Activated naive CD8-positive, alpha-beta T cell treated with anti-CD3 and anti-CD28 coated beads, Interleukin-2, amount 10 ng/mL, durations not matched to agents 7 days and 5 days (primary cell): ENCODE data around the gene MERTK. TPM values are rescaled to one million over a fixed set of nuclear protein-coding genes. Genes with fewer than 3 reads are reported as not detected.
"Not testable (repeated sequence)": the region's sequence is repeated elsewhere in the genome, so short reads cannot be mapped to it uniquely, and the experiment has no call there.

Experiments
- ATAC-seq: fragments of 150-1000 bp; cut with Tn5 transposase; one replicate; pipeline ENCODE4 v1.10.0; 2021; ENCODE audit warnings: low read depth, moderate library complexity
- POLR2A ChIA-PET: fragments of 350-600 bp; sonication (Branson Sonifier 250); formaldehyde crosslinking; loops from one replicate; lab custom pipeline; 2021; ENCODE audit warnings: antibody characterized with exemption; lab: Charles Lee
- DNase-seq: peaks from one replicate; pipeline ENCODE4 v3.0.0; 2021
- H3K27ac Mint-ChIP-seq: one replicate; pipeline ENCODE4 v1.8.0; 2022; ENCODE audit warnings: mild to moderate bottlenecking, mixed read lengths
- H3K27me3 Mint-ChIP-seq: one replicate; pipeline ENCODE4 v1.8.0; 2022; ENCODE audit warnings: mild to moderate bottlenecking, moderate library complexity, mixed read lengths
- H3K36me3 Mint-ChIP-seq: one replicate; pipeline ENCODE4 v1.8.0; 2021; ENCODE audit warnings: mild to moderate bottlenecking, mixed read lengths
- H3K4me1 Mint-ChIP-seq: one replicate; pipeline ENCODE4 v1.8.0; 2021; ENCODE audit warnings: mixed read lengths
- H3K4me3 Mint-ChIP-seq: one replicate; pipeline ENCODE4 v1.8.0; 2022; ENCODE audit warnings: mild to moderate bottlenecking, moderate library complexity, mixed read lengths
- H3K9me3 Mint-ChIP-seq: one replicate; pipeline ENCODE4 v1.8.0; 2021; ENCODE audit warnings: mixed read lengths
- total RNA-seq, 2 experiments: library from RNA; stranded (reverse); gene quantifications; one replicate each; pipeline ENCODE4 v1.2.3, GENCODE V29; 2021

Gene MERTK
- total RNA-seq, 2 experiments from 2014 or later = 0.74 to 0.89 TPM

DNA sequence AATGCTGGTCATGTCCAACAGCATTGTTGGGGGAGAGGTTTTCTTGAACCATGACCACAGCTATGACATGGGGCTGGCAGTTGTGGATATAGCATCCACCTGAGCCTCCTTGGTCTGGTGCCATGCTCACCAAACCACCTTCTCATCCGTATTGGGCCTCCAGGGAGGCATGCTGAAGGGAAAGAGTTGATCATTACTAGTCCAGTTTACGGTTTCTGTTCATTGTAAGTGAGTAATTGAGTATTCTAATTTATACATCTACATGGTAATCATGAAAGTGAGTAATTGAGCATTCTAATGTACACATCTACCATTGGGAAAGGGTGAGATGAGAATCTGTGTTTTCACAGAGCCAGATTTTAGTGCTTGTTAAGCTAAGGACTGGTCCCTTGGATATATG lies 163.4 kb downstream of the MERTK start:
- DNase-seq (no peak), ATAC-seq (no peak)
- Mint-ChIP-seq H3K27ac (no peak overlapping the region), H3K4me1 (peaks cover 35% of the 10 kb centered on the region), H3K36me3 (peaks cover 60% of the 10 kb centered on the region), H3K9me3 (no peaks in the 10 kb centered on the region), H3K4me3 (no peak overlapping the region), H3K27me3 (no peaks in the 10 kb centered on the region)
- POLR2A ChIA-PET = no interaction called here

DNA sequence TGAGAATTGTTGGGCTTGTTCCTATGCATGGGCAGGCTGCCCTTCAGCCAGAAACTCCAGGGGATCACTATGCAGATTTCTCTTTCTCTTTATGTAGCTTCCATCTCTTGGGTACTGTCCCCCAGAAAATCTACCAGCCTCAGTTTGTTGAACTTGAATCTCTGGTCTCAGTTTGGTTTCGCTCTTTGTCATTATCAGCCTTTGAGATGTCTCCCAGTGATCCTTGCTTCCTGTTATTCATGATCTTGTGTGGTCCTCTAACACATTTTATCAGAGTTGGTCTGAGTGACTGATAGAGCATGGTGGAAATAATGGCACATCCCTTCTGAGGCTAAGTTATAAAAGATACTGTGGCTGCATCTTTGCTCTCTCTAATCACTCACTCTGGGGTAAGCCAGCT lies 164.5 kb downstream of the MERTK start:
- H3K27me3 Mint-ChIP-seq = no peaks in the 10 kb centered on the region
- H3K4me1 Mint-ChIP-seq = peaks cover 32% of the 10 kb centered on the region
- POLR2A ChIA-PET = no interaction called here
- DNase-seq (no peak), ATAC-seq (no peak)
- H3K4me3 Mint-ChIP-seq = no peak overlapping the region
- H3K9me3 Mint-ChIP-seq = no peaks in the 10 kb centered on the region
- peaks cover 70% of the 10 kb centered on the region for H3K36me3 Mint-ChIP-seq
- no peak overlapping the region for H3K27ac Mint-ChIP-seq

DNA sequence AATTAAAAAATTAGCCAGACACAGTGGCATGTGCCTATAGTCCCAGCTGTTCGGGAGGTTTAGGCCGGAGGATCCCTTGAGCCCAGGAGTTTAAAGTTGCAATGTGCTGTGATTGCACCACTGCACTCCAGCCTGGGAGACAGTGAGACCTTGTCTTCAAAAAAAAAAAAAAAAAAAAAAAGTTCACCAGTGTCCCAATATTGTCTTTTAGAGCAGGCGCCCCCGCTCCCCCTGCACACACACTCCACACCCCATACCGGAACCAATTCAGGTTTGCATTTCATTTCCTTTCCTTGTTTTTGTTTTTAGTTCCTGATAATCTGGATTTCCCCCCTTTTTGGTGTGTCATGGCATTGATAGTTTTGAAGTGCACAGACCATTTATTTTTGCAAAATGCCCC lies 167.1 kb downstream of the MERTK start:
- H3K36me3 Mint-ChIP-seq = peaks cover 75% of the 10 kb centered on the region
- H3K4me1 Mint-ChIP-seq = peaks cover 25% of the 10 kb centered on the region
- ATAC-seq (no peak), DNase-seq (no peak)
- H3K9me3 Mint-ChIP-seq = peaks cover 3% of the 10 kb centered on the region
- no peaks in the 10 kb centered on the region for H3K27me3 Mint-ChIP-seq
- H3K4me3 Mint-ChIP-seq = no peak overlapping the region
- no peak overlapping the region for H3K27ac Mint-ChIP-seq
- POLR2A ChIA-PET = no interaction called here

DNA sequence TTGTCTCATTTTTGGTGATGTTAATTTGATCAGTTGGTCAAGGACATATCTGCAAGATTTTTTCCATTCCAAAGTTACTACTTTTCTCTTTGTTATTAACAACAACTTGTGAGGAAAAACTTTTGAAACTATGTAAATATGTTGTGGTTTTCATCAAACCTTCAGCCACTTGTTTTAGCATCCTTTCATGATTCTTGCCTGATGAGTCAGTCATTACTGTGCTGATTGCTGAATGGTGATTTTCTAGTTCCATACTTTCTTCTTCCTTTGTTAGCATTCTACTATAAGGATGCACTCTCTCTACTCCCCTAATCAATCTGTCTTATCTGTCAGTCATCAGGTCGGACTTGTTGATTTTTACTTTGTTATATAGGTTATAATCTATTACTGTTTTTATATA lies 167.6 kb downstream of the MERTK start:
- POLR2A ChIA-PET = no interaction called here
- H3K4me1 Mint-ChIP-seq = peaks cover 25% of the 10 kb centered on the region
- ATAC-seq = no peak

DNA sequence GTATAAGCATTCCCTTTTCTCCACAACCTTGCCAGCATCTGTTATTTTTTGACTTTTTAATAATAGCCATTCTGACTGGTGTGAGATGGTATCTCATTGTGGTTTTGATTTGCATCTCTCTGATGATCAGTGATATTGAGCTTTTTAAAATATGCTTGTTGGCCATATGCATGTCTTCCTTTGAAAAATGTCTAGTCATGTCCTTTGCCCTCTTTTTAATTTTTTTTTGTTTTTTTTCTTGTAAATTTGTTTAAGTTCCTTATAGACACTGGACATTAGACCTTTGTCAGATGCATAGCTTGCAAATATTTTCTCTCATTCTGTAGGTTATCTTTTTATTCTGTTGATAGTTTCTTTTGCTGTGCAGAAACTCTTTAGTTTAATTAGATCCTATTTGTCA lies 171.4 kb downstream of the MERTK start:
- Mint-ChIP-seq H3K9me3 (peaks cover 18% of the 10 kb centered on the region), H3K36me3 (peaks cover 82% of the 10 kb centered on the region), H3K4me1 (peaks cover 16% of the 10 kb centered on the region)
- POLR2A ChIA-PET, DNase-seq, H3K4me3 Mint-ChIP-seq, H3K27me3 Mint-ChIP-seq, ATAC-seq, H3K27ac Mint-ChIP-seq: not testable (repeated sequence)

More for the DNA sequence above, 167.6 kb downstream of the MERTK start:
- Mint-ChIP-seq H3K9me3 (peaks cover 3% of the 10 kb centered on the region), H3K36me3 (peaks cover 78% of the 10 kb centered on the region), H3K4me3 (no peak overlapping the region), H3K27me3 (no peaks in the 10 kb centered on the region), H3K27ac (no peak overlapping the region)
- DNase-seq = no peak

DNA sequence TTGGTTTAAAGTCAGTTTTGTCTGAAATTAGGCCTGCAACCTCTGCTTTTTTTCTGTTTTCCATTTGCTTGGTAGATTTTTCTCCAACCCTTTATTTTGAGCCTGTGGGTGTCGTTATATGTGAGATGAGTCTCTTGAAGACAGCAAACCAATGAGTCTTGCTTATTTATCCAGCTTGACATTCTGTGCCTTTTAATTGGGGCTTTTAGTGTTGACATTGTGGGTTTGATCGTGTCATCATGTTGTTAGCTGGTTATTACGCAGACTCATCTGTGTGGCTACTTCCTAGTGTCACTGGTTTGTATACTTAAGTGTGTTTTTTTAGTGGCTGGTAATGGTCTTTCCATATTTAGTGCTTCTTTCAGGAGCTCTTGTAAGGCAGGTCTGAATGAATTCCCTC lies 175.5 kb downstream of the MERTK start:
- ATAC-seq = no peak
- H3K4me3 Mint-ChIP-seq = no peak overlapping the region
- POLR2A ChIA-PET = no interaction called here

DNA sequence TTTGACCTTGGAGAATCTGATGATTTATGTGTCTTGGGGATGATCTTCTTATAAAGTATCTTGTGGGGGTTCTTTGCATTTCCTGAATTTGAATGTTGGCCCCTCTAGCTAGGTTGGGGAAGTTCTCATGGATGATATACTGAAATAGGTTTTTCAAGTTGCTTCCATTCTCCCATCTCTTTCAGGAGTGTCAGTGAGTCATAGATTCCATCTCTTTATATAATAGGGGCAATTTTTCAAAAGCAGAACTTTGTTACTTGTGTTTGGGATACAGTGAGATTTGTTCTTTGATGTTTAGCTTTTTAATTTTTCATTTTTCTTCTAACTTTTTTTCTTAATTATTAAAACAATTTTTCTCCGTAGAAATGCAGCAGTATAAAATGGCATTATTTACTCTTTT lies 176.1 kb downstream of the MERTK start:
- Mint-ChIP-seq H3K4me3 (no peak overlapping the region), H3K4me1 (peaks cover 13% of the 10 kb centered on the region), H3K27me3 (no peaks in the 10 kb centered on the region), H3K9me3 (peaks cover 15% of the 10 kb centered on the region), H3K36me3 (peaks cover 71% of the 10 kb centered on the region), H3K27ac (no peak overlapping the region)
- DNase-seq (no peak), ATAC-seq (no peak)
- POLR2A ChIA-PET = no interaction called here

More for the DNA sequence above, 175.5 kb downstream of the MERTK start:
- peaks cover 16% of the 10 kb centered on the region for H3K4me1 Mint-ChIP-seq
- peaks cover 72% of the 10 kb centered on the region for H3K36me3 Mint-ChIP-seq
- peaks cover 18% of the 10 kb centered on the region for H3K9me3 Mint-ChIP-seq
- no peak for DNase-seq
- no peaks in the 10 kb centered on the region for H3K27me3 Mint-ChIP-seq
- no peak overlapping the region for H3K27ac Mint-ChIP-seq

DNA sequence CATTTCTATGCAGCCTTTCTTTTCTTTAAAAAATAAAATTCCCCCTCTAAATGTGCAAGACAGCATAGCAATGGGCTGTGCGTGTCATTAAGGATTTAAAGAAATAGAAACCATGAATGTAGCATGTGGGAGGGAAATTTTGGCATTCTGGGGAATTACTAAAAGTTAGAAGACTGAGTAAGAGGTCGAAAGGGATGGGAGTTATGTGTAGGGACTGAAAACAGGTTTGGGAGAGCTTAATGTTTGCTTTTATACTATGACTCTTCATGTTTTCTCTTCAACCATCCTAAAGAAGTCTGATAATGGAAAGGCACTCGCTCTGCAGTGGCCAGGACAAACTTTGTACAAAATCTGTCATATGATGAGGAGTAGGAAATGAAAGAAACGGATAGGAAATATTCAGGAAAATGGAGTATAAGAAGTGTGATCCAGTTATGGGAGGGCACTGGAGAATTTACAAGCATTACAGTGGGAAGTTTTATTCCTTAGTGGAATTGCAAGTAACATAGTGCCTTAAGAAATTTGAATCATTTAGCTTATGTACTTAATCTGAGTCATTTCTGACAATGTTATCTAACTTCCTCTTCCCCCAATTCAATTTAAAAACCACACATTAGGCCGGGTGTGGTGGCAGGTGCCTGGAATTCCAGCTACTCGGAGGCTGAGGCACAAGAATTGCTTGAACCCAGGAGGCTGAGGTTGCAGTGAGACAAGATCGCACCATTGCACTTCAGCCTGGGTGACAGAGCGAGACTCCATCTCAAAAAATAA lies 177.3 kb downstream of the MERTK start:
- DNase-seq (no peak), ATAC-seq (no peak)
- Mint-ChIP-seq H3K9me3 (peaks cover 15% of the 10 kb centered on the region), H3K27ac (no peak overlapping the region), H3K27me3 (no peaks in the 10 kb centered on the region), H3K4me3 (no peak overlapping the region), H3K36me3 (peaks cover 65% of the 10 kb centered on the region), H3K4me1 (peaks cover 13% of the 10 kb centered on the region)
- POLR2A ChIA-PET = no interaction called here

DNA sequence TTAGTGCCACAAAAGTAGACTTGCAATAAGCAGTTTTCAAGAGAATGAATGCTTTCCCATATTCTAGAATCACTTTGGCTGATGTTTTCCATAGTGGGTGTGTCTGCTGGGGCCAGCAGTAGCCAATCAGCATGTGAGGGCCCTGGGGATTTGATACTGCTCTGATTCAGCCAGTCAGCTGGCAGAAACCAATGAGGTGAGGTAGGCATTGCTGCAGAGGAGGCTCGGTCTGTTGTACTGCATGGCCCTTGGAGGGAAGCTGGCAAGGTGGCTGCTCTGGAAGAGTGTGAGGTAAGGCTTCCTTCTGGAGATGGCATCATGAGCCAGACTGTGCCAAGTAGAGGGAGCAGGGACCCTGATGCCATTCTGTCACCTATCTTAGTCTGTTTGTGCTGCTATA lies 179.4 kb downstream of the MERTK start:
- POLR2A ChIA-PET = no interaction called here
- no peak overlapping the region for H3K27ac Mint-ChIP-seq
- no peak for DNase-seq
- peaks cover 15% of the 10 kb centered on the region for H3K9me3 Mint-ChIP-seq
- H3K27me3 Mint-ChIP-seq = no peaks in the 10 kb centered on the region
- H3K36me3 Mint-ChIP-seq = peaks cover 60% of the 10 kb centered on the region
- no peak for ATAC-seq
- H3K4me1 Mint-ChIP-seq = peaks cover 15% of the 10 kb centered on the region
- no peak overlapping the region for H3K4me3 Mint-ChIP-seq

Other genes starting within 250 kb of the MERTK start
- 10 to 100 TPM; 55.9 to 58.8 TPM for gene ANAPC1, start 14.4 kb upstream of the MERTK start, total RNA-seq
- 10 to 100 TPM; 20.1 to 24.2 TPM for gene TMEM87B, start 156.7 kb downstream of the MERTK start, total RNA-seq
- gene FBLN7, start 239.8 kb downstream of the MERTK start, total RNA-seq = 1 to 10 TPM; 1.1 to 1.8 TPM